ENCODE data around the gene CALML6. TPM values are rescaled to one million over a fixed set of nuclear protein-coding genes. Genes with fewer than 3 reads are reported as not detected.

The CALML6 gene
- total RNA-seq, 1 donor from 2014 or later, result 0.32 TPM

DNA sequence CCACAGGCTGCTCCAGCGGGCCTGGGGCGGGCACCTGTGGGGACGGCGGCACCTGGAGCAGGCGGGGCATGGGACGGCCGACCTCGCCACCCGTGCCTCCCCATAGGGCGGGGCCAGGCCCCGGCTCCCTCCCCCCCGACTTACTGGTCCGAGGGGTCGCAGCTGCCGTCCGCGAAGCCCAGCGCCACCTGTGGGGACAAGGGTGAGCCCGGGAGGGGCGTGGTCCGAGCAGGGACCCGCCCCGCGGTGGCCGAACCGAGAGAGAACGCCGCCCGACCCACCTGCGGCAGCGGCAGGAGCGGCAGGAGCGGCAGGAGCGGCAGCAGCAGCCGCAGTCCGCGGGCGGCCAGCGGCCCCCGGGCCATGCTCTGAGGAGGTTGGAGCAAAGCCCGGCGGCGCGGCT, 3.8 kb downstream of the CALML6 start, which contains the start of gene TMEM52:
TSS of gene TMEM52 (minus strand) at position 379 of the 403 bp plus-strand sequence. CDS start at position 365, 14 bp downstream.
- H3K4me3 Mint-ChIP-seq (ENCODE audit: low read depth), result peak within 1 kb of the TSS; percentile 56
- no peaks in the 10 kb centered on the region for H3K36me3 Mint-ChIP-seq (ENCODE audit: low read depth)
- H3K9me3 Mint-ChIP-seq, result no peaks in the 10 kb centered on the region
- no peak within 1 kb of the TSS for H3K27ac Mint-ChIP-seq
- peaks cover 2% of the 10 kb centered on the region for H3K4me1 Mint-ChIP-seq (ENCODE audit: low read depth)
- no peak for DNase-seq (ENCODE audit: low spot score)
- H3K27me3 Mint-ChIP-seq (ENCODE audit: low read depth), result peaks cover 1% of the 10 kb centered on the region
- intact Hi-C loops (cut with micrococcal nuclease), result loop anchor here (1.0 to 10.0 kb wide), 2 partner anchors 10 to 216 kb away; no protein-coding TSS in a partner anchor

DNA sequence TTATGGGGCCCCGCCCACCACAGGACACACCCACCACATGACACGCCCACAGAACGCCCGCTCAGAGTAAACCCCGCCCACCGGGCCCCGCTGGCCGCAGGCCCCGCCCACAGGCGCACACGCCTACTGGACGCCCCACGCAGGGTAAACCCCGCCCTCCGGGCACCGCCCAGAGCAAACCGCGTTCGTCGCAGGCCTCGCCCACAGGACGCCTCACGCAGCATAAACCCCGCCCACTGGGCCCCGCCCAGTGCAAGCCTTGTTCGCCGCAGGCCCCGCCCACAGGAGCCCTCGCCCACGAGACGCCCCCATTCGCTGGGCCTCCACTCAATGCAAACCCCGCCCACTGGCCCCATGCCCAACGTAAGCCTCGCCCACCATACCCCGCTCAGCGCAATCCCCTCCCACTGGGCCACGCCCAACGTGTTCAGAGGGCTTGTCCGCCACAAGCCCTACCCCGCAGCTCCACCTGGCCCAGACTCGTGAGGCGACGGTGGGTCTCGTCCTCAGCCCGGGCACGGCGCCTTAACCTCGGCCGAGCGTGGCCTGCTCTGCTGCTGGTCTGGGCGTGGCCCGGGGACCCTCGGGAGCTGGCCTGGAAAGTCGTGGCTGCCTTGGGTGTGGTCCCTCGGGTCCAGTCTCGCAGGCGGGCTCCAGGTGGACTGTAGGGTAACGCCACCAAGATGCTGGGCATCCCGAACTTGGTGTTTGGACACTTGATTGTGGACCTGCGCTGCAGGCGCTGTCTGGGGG, 4.4 kb downstream of the CALML6 start:
- no peaks in the 10 kb centered on the region for H3K9me3 Mint-ChIP-seq
- intact Hi-C loops (cut with micrococcal nuclease), result loop anchor here (1.0 to 10.0 kb wide), 2 partner anchors 10 to 215 kb away; no protein-coding TSS in a partner anchor
- H3K36me3 Mint-ChIP-seq (ENCODE audit: low read depth), result no peaks in the 10 kb centered on the region
- H3K27ac Mint-ChIP-seq, result no peak overlapping the region
- peaks cover 1% of the 10 kb centered on the region for H3K27me3 Mint-ChIP-seq (ENCODE audit: low read depth)
- DNase-seq (ENCODE audit: low spot score), result peak; percentile 99
- H3K4me3 Mint-ChIP-seq (ENCODE audit: low read depth), result peak overlapping the region; percentile 56
- H3K4me1 Mint-ChIP-seq (ENCODE audit: low read depth), result peaks cover 2% of the 10 kb centered on the region

DNA sequence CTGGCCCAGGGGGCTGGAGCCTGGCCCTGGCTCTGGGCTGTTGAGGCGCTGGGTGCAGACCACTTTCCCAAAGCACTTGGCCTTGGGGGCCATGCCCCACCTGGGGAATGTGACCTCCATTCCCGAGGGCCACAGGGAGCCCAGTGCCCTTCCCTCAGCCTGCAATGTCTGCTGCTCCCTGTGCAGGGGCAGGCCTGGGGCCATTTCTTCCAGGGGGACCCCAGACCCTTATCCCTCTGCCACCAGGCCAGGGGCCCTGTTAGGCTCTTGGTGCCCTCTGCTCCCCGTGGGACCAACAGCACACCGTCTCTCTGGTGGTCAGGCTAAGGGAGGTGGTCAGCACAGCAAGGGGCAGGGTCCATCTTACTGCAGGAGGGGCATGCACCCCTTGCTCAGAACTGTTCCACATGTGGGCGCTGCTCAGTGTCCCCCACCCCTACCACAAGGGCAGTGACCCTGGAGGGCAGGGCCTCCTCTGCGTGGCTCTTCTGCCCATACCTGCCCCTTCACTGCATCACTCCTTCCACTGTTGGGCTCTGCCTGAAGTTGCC, 5.1 kb downstream of the CALML6 start:
- H3K4me3 Mint-ChIP-seq (ENCODE audit: low read depth), result no peak overlapping the region
- intact Hi-C loops (cut with micrococcal nuclease), result no loop called here

DNA sequence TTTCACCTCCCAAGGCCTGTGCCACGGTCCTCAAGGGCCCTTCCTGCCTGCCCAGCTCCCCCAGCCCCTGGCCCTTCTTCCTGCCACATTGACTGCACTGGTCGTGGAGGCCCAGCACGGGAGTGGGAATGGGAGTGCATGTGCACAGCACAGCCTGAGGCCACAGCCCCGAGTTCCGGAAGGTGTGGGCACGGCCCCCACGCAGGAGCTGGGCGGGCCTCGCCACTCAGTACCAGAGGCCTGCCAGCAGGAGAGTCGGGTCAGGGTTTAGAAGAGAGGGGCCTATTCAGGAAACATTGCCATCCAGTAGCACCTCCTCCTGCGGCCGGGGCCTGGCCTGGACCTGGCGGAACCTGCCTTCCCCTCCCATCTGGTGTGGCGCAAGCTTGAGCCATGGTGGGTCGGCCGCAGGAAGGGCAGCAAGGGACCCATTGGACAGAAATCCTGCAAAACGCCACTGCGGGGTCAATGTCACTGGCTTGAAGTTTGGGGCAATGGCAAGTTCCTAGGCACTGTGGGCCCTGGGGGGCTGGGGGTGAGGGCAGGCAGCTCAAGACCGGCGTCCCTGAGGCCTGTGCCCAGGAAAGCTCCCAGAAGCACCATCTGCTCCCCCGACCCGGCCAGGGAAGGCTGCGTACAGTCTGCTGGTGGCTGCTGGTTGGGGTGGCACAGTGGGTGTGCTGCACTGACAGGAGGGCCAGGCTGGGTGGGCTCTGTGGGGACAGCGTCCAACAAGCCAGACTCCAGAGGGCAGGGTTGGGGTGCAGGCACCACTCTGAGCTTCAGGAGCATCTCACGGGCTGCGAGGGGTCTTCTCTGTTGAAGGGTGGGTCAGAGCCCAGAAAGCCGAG, 5.8 kb downstream of the CALML6 start:
- Mint-ChIP-seq H3K36me3 (ENCODE audit: low read depth) (no peaks in the 10 kb centered on the region), H3K4me1 (ENCODE audit: low read depth) (peaks cover 2% of the 10 kb centered on the region), H3K4me3 (ENCODE audit: low read depth) (no peak overlapping the region), H3K27ac (no peak overlapping the region), H3K27me3 (ENCODE audit: low read depth) (peaks cover 1% of the 10 kb centered on the region), H3K9me3 (no peaks in the 10 kb centered on the region)
- no peak for DNase-seq (ENCODE audit: low spot score)
- intact Hi-C loops (cut with micrococcal nuclease), result no loop called here

More for the DNA sequence above, 5.1 kb downstream of the CALML6 start:
- Mint-ChIP-seq H3K9me3 (no peaks in the 10 kb centered on the region), H3K27me3 (ENCODE audit: low read depth) (peaks cover 1% of the 10 kb centered on the region), H3K36me3 (ENCODE audit: low read depth) (no peaks in the 10 kb centered on the region), H3K4me1 (ENCODE audit: low read depth) (peaks cover 2% of the 10 kb centered on the region), H3K27ac (no peak overlapping the region)
- no peak for DNase-seq (ENCODE audit: low spot score)

DNA sequence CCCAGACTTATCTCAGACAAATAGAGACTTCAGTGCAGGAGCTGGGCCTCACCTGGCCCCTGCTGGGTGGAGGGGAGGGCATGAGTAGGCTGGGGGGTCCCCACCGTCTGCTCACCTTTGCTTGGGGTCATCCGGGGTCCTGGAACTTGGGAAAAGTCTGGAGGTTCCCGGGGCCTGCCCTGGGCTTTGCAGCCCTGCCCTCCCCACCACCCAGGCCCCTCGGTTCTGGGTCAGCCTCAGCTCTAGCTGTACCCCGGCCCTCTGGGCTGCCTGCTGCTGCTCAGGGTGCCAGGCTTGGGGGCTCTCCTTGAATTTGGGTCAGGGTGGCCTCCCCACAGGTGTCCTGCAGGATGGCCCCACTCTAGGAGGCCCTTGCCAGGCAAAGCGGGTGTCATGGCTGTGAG, 6.4 kb downstream of the CALML6 start:
- Mint-ChIP-seq H3K9me3 (no peaks in the 10 kb centered on the region), H3K27me3 (ENCODE audit: low read depth) (no peaks in the 10 kb centered on the region), H3K4me1 (ENCODE audit: low read depth) (peaks cover 2% of the 10 kb centered on the region), H3K27ac (no peak overlapping the region), H3K4me3 (ENCODE audit: low read depth) (no peak overlapping the region), H3K36me3 (ENCODE audit: low read depth) (no peaks in the 10 kb centered on the region)
- DNase-seq (ENCODE audit: low spot score), result no peak
- intact Hi-C loops (cut with micrococcal nuclease), result no loop called here

DNA sequence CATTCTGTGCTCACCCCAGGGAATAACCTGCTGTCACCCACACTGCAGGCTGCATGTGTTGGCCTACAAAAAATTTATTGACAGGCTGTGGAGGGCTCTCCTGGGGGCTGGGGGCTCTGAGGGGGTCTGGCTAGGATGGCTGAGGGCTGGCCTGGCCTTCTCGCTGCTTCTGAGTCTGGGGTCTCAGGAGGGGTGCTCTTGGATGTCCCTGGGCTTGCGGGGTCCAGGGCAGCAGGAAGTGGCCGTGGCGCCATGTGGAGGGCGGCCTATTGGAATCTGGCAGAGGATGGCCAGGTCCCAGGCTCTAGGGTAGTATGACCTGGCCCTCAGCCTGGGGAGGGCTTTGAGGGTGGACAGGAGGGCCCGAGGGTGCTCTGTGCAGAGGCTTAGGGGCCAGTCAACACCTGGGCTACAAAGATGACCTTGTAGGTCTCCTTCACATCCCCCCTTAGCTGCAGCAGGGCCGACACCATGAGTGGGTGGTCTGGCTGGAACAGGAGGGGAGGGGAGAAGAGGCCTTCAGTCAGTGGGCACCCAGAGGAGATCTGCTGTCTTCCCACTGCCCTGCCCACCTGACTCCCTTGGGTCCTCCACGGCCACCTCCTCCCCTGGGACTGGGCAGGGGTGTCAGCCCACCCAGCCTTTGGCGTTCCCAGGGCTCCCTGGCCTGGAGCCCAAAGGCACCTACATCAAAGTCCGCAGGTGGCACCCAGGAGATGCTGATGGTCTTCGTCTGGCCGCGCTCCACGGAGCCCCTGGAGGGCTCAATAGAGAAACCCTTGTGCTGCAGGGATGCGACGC, 7.0 kb downstream of the CALML6 start:
- Mint-ChIP-seq H3K27me3 (ENCODE audit: low read depth) (no peaks in the 10 kb centered on the region), H3K27ac (no peak overlapping the region), H3K36me3 (ENCODE audit: low read depth) (no peaks in the 10 kb centered on the region), H3K4me1 (ENCODE audit: low read depth) (peaks cover 2% of the 10 kb centered on the region), H3K4me3 (ENCODE audit: low read depth) (no peak overlapping the region), H3K9me3 (no peaks in the 10 kb centered on the region)
- no peak for DNase-seq (ENCODE audit: low spot score)
- intact Hi-C loops (cut with micrococcal nuclease), result no loop called here

DNA sequence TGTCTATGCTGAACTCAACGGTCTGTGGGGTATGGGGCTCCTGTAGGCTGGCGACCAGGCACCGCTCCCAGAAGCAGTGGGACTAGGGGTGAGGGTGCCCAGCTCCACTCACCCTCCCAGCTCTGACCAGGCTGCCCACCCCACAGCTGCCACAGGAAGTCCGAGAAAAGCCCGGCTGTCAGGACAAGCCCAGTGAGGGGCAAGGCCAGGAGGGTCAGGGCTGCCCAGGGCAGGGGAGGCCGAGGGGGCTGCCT, 7.6 kb downstream of the CALML6 start:
- Mint-ChIP-seq H3K4me3 (ENCODE audit: low read depth) (no peak overlapping the region), H3K27ac (no peak overlapping the region), H3K36me3 (ENCODE audit: low read depth) (no peaks in the 10 kb centered on the region), H3K9me3 (no peaks in the 10 kb centered on the region), H3K4me1 (ENCODE audit: low read depth) (peaks cover under 1% of the 10 kb centered on the region), H3K27me3 (ENCODE audit: low read depth) (no peaks in the 10 kb centered on the region)
- DNase-seq (ENCODE audit: low spot score), result no peak
- intact Hi-C loops (cut with micrococcal nuclease), result no loop called here

DNA sequence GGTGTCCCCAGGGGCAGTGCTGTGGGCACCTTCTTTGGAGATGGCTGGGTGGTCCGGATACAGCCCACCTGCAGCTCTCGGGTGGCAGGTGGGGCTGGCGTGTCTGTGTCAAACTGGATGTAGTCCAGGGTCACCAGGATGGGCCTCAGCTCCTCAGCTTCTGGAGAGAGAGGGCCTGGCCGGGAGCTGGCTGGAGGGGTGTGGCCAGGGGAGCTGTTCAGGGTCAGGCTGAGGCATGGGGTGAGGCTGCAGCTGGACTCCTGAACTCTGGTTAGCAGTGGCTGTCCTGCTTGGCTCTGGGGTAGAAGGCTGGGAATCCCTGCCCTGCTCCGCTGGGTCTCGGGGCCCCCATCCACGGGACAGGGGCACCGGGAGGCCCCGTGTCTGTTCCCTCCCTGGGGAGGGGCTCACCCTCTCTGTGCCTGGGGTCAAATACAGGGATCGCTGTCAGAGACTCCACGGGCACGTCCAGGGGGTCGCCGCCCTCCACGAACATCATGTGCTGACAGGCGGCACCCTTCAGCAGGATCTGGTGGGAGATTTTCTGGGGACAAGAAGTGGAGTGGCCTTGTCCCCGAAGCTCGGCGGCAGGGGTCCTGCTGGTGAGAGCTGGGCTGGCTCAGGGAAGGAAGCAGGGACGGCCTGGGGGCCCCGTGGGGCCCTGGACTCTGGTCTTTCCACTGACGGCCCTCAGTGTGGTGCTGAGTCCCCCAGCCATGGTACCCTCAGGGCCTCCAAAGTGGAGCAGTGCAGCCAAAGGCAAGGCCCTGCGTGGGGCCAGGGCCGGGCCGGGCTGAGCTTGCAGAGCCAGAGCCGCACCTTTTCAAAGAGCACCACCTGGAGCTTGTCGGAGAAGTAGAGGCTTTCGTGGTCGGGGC, 8.1 kb downstream of the CALML6 start:
- Mint-ChIP-seq H3K27me3 (ENCODE audit: low read depth) (no peaks in the 10 kb centered on the region), H3K9me3 (no peaks in the 10 kb centered on the region), H3K36me3 (ENCODE audit: low read depth) (no peaks in the 10 kb centered on the region), H3K4me1 (ENCODE audit: low read depth) (no peaks in the 10 kb centered on the region), H3K27ac (no peak overlapping the region), H3K4me3 (ENCODE audit: low read depth) (no peak overlapping the region)
- DNase-seq (ENCODE audit: low spot score), result no peak
- intact Hi-C loops (cut with micrococcal nuclease), result no loop called here

DNA sequence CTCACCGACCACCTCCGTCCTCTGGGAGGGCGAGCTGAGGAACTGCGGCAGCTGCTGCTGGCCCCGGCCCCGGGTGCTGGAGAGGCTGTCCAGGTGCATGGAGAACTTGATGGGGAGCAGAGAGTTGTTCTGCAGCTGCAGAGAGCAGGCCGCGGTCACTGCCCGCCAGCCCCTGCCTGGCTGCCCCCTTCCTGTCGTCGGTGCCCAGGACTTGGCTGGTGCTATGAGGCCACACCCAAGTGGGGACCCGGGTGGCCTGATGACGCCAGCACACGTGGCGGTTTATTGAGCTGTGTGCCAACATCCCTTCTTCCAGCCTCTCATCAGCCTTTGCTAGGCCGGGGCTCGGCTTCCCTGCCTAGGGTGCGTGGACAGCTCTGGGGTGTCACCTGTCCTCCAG, 9.3 kb downstream of the CALML6 start:
- no peak overlapping the region for H3K27ac Mint-ChIP-seq
- no peak for DNase-seq (ENCODE audit: low spot score)
- no peaks in the 10 kb centered on the region for H3K36me3 Mint-ChIP-seq (ENCODE audit: low read depth)
- no peaks in the 10 kb centered on the region for H3K4me1 Mint-ChIP-seq (ENCODE audit: low read depth)
- H3K4me3 Mint-ChIP-seq (ENCODE audit: low read depth), result no peak overlapping the region
- no peaks in the 10 kb centered on the region for H3K27me3 Mint-ChIP-seq (ENCODE audit: low read depth)
- no peaks in the 10 kb centered on the region for H3K9me3 Mint-ChIP-seq
- intact Hi-C loops (cut with micrococcal nuclease), result no loop called here

DNA sequence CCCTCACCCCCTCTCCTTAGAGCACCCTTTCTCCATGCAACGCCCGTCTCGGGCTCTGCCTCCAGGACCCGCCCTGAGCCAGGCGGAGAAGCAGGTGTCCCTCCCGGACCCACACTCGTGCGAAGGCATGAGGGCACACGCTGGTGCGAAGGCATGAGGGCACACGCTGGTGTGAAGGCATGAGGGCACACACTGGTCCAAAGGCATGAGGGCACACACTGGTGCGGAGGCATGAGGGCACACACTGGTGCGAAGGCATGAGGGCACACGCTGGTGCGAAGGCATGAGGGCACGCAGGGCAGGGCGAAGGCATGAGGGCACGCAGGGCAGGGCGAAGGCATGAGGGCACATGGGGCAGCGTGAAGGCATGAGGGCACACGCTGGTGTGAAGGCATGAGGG, 9.8 kb downstream of the CALML6 start:
- intact Hi-C loops (cut with micrococcal nuclease), result no loop called here
- no peaks in the 10 kb centered on the region for H3K9me3 Mint-ChIP-seq
- H3K27me3 Mint-ChIP-seq (ENCODE audit: low read depth), result no peaks in the 10 kb centered on the region
- no peaks in the 10 kb centered on the region for H3K4me1 Mint-ChIP-seq (ENCODE audit: low read depth)
- H3K4me3 Mint-ChIP-seq (ENCODE audit: low read depth), result no peak overlapping the region
- no peaks in the 10 kb centered on the region for H3K36me3 Mint-ChIP-seq (ENCODE audit: low read depth)
- DNase-seq (ENCODE audit: low spot score), result no peak
- H3K27ac Mint-ChIP-seq, result no peak overlapping the region

DNA sequence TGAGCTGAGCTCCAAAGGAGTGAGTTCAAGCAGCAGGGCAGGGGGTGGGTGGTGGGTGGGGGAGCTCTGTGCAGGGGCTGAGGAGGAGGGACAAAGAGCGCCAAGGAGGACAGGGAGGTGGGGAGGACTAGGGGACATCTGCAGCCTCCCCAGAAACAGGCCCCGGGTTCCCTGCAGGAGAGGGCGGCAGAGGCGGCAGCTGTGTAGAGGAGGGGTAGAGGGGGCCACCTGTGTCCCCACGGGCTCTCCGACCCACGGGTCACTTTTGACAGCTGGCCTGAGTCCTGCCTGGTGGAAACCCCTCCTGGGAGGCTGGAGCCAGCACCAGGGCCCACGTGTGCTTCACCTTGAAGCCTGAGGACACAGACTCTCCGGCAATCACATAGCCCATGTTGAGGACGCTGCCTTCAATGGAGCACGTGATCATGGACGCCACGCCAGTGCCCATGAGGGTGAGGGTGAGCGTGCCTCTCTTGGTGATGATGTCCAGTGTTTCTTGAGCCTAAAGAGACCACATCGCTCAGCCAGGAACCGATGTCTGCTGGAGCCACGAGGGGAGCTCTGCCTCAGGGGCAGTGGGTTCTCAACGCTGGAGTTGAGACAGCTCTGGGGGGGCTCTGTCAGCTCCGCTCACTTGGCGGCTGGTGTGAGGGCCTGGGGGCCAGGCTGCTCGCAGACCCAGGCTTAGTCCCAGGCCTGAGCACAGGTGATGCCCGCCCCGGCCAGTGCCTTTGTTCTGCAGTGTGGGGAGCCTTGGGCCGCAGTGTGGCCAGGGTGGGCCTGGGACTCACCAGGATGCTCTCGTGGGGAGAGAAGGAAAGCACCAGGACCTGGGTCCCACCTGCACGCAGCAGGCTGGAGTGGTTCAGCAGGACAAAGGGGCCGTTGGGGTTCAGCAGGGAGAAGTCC, 10.6 kb downstream of the CALML6 start:
- H3K27me3 Mint-ChIP-seq (ENCODE audit: low read depth), result no peaks in the 10 kb centered on the region
- H3K9me3 Mint-ChIP-seq, result no peaks in the 10 kb centered on the region
- no peak overlapping the region for H3K27ac Mint-ChIP-seq
- H3K36me3 Mint-ChIP-seq (ENCODE audit: low read depth), result no peaks in the 10 kb centered on the region
- DNase-seq (ENCODE audit: low spot score), result no peak
- intact Hi-C loops (cut with micrococcal nuclease), result no loop called here
- H3K4me3 Mint-ChIP-seq (ENCODE audit: low read depth), result no peak overlapping the region
- H3K4me1 Mint-ChIP-seq (ENCODE audit: low read depth), result no peaks in the 10 kb centered on the region

All from activated T-helper 2 cell treated with anti-CD3 and anti-CD28 coated beads, Interferon-gamma antibody, Interleukin-2, Interleukin-4, amounts not matched to agents 10 μg/mL and 5 μg/mL and 100 μg/mL, durations not matched to agents 14 hours and 24 hours and 36 hours (primary cell).